NCI-H1105 treated with DMSO at 0.1 percent for 48 hours (cell line): ENCODE measurements around the gene RPS15A.

Experiments used
- DNase-seq: peaks from one replicate; lab custom pipeline; 2025; lab: John Stamatoyannopoulos, UW

The RPS15A gene

GRCh38 chr16:18789850-18790706 lies at the start of gene RPS15A:
TSS of gene RPS15A (minus strand) at chr16:18790334. CDS start at chr16:18789113, 1,221 bp downstream.
- peak; percentile 91 for DNase-seq

GRCh38 chr16:18839555-18839954 lies 49.4 kb upstream of the RPS15A start:
- no peak for DNase-seq

GRCh38 chr16:18836702-18837101 lies 46.6 kb upstream of the RPS15A start:
- no peak for DNase-seq

GRCh38 chr16:18834864-18835263 lies 44.7 kb upstream of the RPS15A start:
- no peak for DNase-seq

GRCh38 chr16:18833707-18834505 lies 43.8 kb upstream of the RPS15A start:
- no peak for DNase-seq

- no peak for DNase-seq
Measured at GRCh38 chr16:18832613-18833012, 42.5 kb upstream of the RPS15A start.

GRCh38 chr16:18832006-18832405 lies 41.9 kb upstream of the RPS15A start:
- no peak for DNase-seq

- DNase-seq, result no peak
Measured at GRCh38 chr16:18829251-18829650, 39.1 kb upstream of the RPS15A start.

- DNase-seq, result no peak
Measured at GRCh38 chr16:18827890-18828289, 37.8 kb upstream of the RPS15A start.

GRCh38 chr16:18816286-18816685 lies 26.2 kb upstream of the RPS15A start:
- no peak for DNase-seq

GRCh38 chr16:18811925-18812324 lies 21.8 kb upstream of the RPS15A start:
- DNase-seq, result no peak

- no peak for DNase-seq
Measured at GRCh38 chr16:18809165-18809564, 19.0 kb upstream of the RPS15A start.

GRCh38 chr16:18805257-18805773 lies 15.2 kb upstream of the RPS15A start:
- no peak for DNase-seq

- no peak for DNase-seq
Measured at GRCh38 chr16:18804540-18804939, 14.4 kb upstream of the RPS15A start.

- DNase-seq, result no peak
Measured at GRCh38 chr16:18803569-18804462, 13.7 kb upstream of the RPS15A start.

- DNase-seq, result no peak
Measured at GRCh38 chr16:18802767-18803343, 12.7 kb upstream of the RPS15A start.

GRCh38 chr16:18801145-18801972 lies 11.2 kb upstream of the RPS15A start, which contains the start of gene ARL6IP1:
TSS of gene ARL6IP1 (minus strand) at chr16:18801549. CDS start at chr16:18801466, 83 bp downstream.
- peak; percentile 94 for DNase-seq

GRCh38 chr16:18800775-18801144 lies 10.6 kb upstream of the RPS15A start:
- DNase-seq, result no peak

GRCh38 chr16:18800293-18800692 lies 10.2 kb upstream of the RPS15A start:
- no peak for DNase-seq

- DNase-seq, result no peak
Measured at GRCh38 chr16:18799500-18799899, 9.4 kb upstream of the RPS15A start.
